ENCODE data around the gene FGF14. TPM values are rescaled to one million over a fixed set of nuclear protein-coding genes. Genes with fewer than 3 reads are reported as not detected.

The FGF14 gene
- total RNA-seq, 2 donors from 2014 or later, result under 0.01 to 0.28 TPM

GRCh38 chr13:101795025-101795424 is 606.8 kb downstream of the FGF14 start:
- TF ChIP-seq POLR2AphosphoS5 (IDR thresholded peaks at IDR 0.05), result no peak
- TF ChIP-seq CTCF (IDR thresholded peaks at IDR 0.05), result no peak
- TF ChIP-seq POLR2A (IDR thresholded peaks at IDR 0.05), result no peak
- Histone ChIP-seq H3K9me3 (no peaks in the 10 kb centered on the region), H3K36me3 (no peaks in the 10 kb centered on the region), H3K27ac (no peak overlapping the region), H3K4me1 (replicated peaks) (no peaks in the 10 kb centered on the region), H3K4me3 (no peak overlapping the region), H3K27me3 (replicated peaks; ENCODE audit: insufficient read depth) (no peaks in the 10 kb centered on the region)
- DNase-seq (ENCODE audit: low spot score), result no peak
- intact Hi-C loops (cut with DNase I), result no loop called here
- WGBS, result 80% methylated on average over 1 of the region's 1 CpG

- intact Hi-C loops (cut with DNase I), result no loop called here
- WGBS, result 74% methylated on average over 1 of the region's 1 CpG
- H3K36me3 ChIP-seq, result no peaks in the 10 kb centered on the region
- H3K27me3 ChIP-seq (replicated peaks; ENCODE audit: insufficient read depth), result no peaks in the 10 kb centered on the region
- H3K27ac ChIP-seq, result no peak overlapping the region
- TF ChIP-seq POLR2AphosphoS5 (IDR thresholded peaks at IDR 0.05), result no peak
- no peak for TF ChIP-seq CTCF (IDR thresholded peaks at IDR 0.05)
- TF ChIP-seq POLR2A (IDR thresholded peaks at IDR 0.05), result no peak
- H3K4me1 ChIP-seq (replicated peaks), result no peaks in the 10 kb centered on the region
- no peak for DNase-seq (ENCODE audit: low spot score)
- no peak overlapping the region for H3K4me3 ChIP-seq
- no peaks in the 10 kb centered on the region for H3K9me3 ChIP-seq
These were observed 609.7 kb downstream of the FGF14 start for GRCh38 chr13:101792189-101792588.

- no peak for DNase-seq (ENCODE audit: low spot score)
- Histone ChIP-seq H3K4me1 (replicated peaks) (no peaks in the 10 kb centered on the region), H3K9me3 (no peaks in the 10 kb centered on the region), H3K36me3 (no peaks in the 10 kb centered on the region), H3K27ac (no peak overlapping the region), H3K27me3 (replicated peaks; ENCODE audit: insufficient read depth) (no peaks in the 10 kb centered on the region), H3K4me3 (no peak overlapping the region)
- 45% methylated on average over 1 of the region's 1 CpG for WGBS
- TF ChIP-seq CTCF (IDR thresholded peaks at IDR 0.05) (no peak), POLR2AphosphoS5 (IDR thresholded peaks at IDR 0.05) (no peak), POLR2A (IDR thresholded peaks at IDR 0.05) (no peak)
- intact Hi-C loops (cut with DNase I), result no loop called here
These were observed 616.0 kb downstream of the FGF14 start for GRCh38 chr13:101785858-101786257.

GRCh38 chr13:101784313-101784712 is 617.5 kb downstream of the FGF14 start:
- Histone ChIP-seq H3K27ac (no peak overlapping the region), H3K27me3 (replicated peaks; ENCODE audit: insufficient read depth) (no peaks in the 10 kb centered on the region), H3K36me3 (no peaks in the 10 kb centered on the region), H3K4me1 (replicated peaks) (no peaks in the 10 kb centered on the region), H3K4me3 (no peak overlapping the region), H3K9me3 (no peaks in the 10 kb centered on the region)
- DNase-seq (ENCODE audit: low spot score), result no peak
- TF ChIP-seq CTCF (IDR thresholded peaks at IDR 0.05) (no peak), POLR2AphosphoS5 (IDR thresholded peaks at IDR 0.05) (no peak), POLR2A (IDR thresholded peaks at IDR 0.05) (no peak)
- intact Hi-C loops (cut with DNase I), result no loop called here

- Histone ChIP-seq H3K27ac (no peak overlapping the region), H3K4me3 (no peak overlapping the region), H3K27me3 (replicated peaks; ENCODE audit: insufficient read depth) (no peaks in the 10 kb centered on the region), H3K9me3 (no peaks in the 10 kb centered on the region), H3K4me1 (replicated peaks) (no peaks in the 10 kb centered on the region), H3K36me3 (no peaks in the 10 kb centered on the region)
- DNase-seq (ENCODE audit: low spot score), result no peak
- TF ChIP-seq POLR2AphosphoS5 (IDR thresholded peaks at IDR 0.05) (no peak), POLR2A (IDR thresholded peaks at IDR 0.05) (no peak), CTCF (IDR thresholded peaks at IDR 0.05) (no peak)
- intact Hi-C loops (cut with DNase I), result no loop called here
These were observed 618.3 kb downstream of the FGF14 start for GRCh38 chr13:101783554-101783953.
